ENCODE data around the gene ANKRD33B. TPM values are rescaled to one million over a fixed set of nuclear protein-coding genes. Genes with fewer than 3 reads are reported as not detected.

ANKRD33B gene
- total and polyA plus RNA-seq, 2 of the 8 experiments (the other 6 are each of a cell fraction or from before 2014, with no cell fraction given) = 6.9 to 20.6 TPM

GRCh38 chr5:10552183-10553143, 11.4 kb upstream of the ANKRD33B start:
- Histone ChIP-seq H3K27me3 (replicated peaks in 1 of 4; ENCODE audit: control insufficient read depth in 3 of 4, extremely low read depth in 1 of 4, insufficient read depth in 3 of 4, low read length in 3 of 4) (no peaks in the 10 kb centered on the region; a peak in 1 of 7 replicates), H3K9ac (replicated peaks in 1 of 4; ENCODE audit: extremely low read depth in 1 of 4, low read depth in 3 of 4, low read length in 3 of 4) (no peak overlapping the region), H3K27ac (ENCODE audit: low read depth, low read length) (peak overlapping the region; percentile 58; the same call in 1 of the 2 replicates), H4K20me1 (replicated peaks in 1 of 2; ENCODE audit: control insufficient read depth in 1 of 2, insufficient read depth in 2 of 2, low read length in 2 of 2) (peaks cover 0 to 2% of the 10 kb centered on the region in 2 experiments), H2BK12ac (ENCODE audit: low read depth, low read length) (peak overlapping the region; percentile 98), H3K56ac (replicated peaks; ENCODE audit: insufficient read length, low read depth, low read length) (no peak overlapping the region), H2AFZ (ENCODE audit: low read length) (no peak overlapping the region), H3K18ac (ENCODE audit: extremely low read depth, low read length) (peak overlapping the region; percentile 94), H3K4me3 (ENCODE audit: extremely low read depth in 1 of 4, insufficient read depth in 2 of 4, low read depth in 3 of 4, low read length in 4 of 4) (no peak overlapping the region), H3K36me3 (ENCODE audit: control insufficient read depth in 2 of 4, insufficient read depth in 4 of 4, low read length in 3 of 4) (no peaks in the 10 kb centered on the region), H3K23me2 (ENCODE audit: low read depth, low read length) (no peaks in the 10 kb centered on the region; the same call in 1 of the 2 replicates), H3K79me1 (ENCODE audit: low read depth, low read length) (no peaks in the 10 kb centered on the region), H3K14ac (ENCODE audit: insufficient read length) (no peak overlapping the region), H2BK120ac (replicated peaks; ENCODE audit: low read depth, low read length) (peak overlapping the region; percentile 92), H2AK5ac (ENCODE audit: low read depth, low read length) (peak overlapping the region; percentile 99), H4K8ac (ENCODE audit: extremely low read depth, insufficient read depth, low read length) (peak overlapping the region; percentile 47; the same call in 1 of the 2 replicates), H3K23ac (ENCODE audit: insufficient read length) (no peak overlapping the region), H3K4me2 (ENCODE audit: insufficient read depth in 1 of 2, low read depth in 2 of 2, low read length in 2 of 2) (peak overlapping the region in 1 of 2 experiments; percentile 50; a peak in 1 of 4 replicates), H4K91ac (replicated peaks; ENCODE audit: insufficient read length, low read length) (peak overlapping the region; percentile 97), H3K79me2 (ENCODE audit: control insufficient read depth in 1 of 2, insufficient read depth in 2 of 2, low read length in 2 of 2) (no peaks in the 10 kb centered on the region), H4K5ac (ENCODE audit: insufficient read length, low read depth, low read length) (peak overlapping the region; percentile 8), H2BK20ac (ENCODE audit: low read length) (peak overlapping the region; percentile 96), H3K4ac (replicated peaks; ENCODE audit: insufficient read length, low read depth, low read length) (peak overlapping the region; percentile 3), H2BK15ac (ENCODE audit: low read length) (peak overlapping the region; percentile 63; the same call in 1 of the 2 replicates), H2BK5ac (ENCODE audit: low read depth, low read length) (peak overlapping the region; percentile 76), H3K9me3 (ENCODE audit: insufficient read depth in 2 of 2, low read depth in 1 of 2, low read length in 1 of 2) (peaks cover 6 to 8% of the 10 kb centered on the region in 2 experiments; a peak in 2 of 4 replicates), H3K4me1 (replicated peaks in 1 of 4; ENCODE audit: control insufficient read depth in 3 of 4, insufficient read depth in 4 of 4, low read length in 3 of 4) (peaks cover 9 to 28% (median 11%) of the 10 kb centered on the region in 4 experiments)
- POLR2A ChIA-PET (ENCODE audit: partially characterized antibody) = interaction anchor here (1.0 to 2.3 kb wide), 6 partner anchors 7 to 199 kb away, joined by 3 to 10 read pairs (median 4); partner anchors contain the start of gene MARCHF6
- 80% methylated on average over 13 of the region's 14 CpGs; no CpG with 5 or more reads in 1 of the 2 experiments for WGBS, 2 experiments (ENCODE audit: extremely low coverage in 1 of 2, insufficient coverage in 1 of 2, insufficient read length in 1 of 2, insufficient replicate concordance in 2 of 2, low coverage in 1 of 2, low lambda C conversion rate in 2 of 2, missing lambda C conversion rate in 1 of 2)
- FAIRE-seq (no peak), DNase-seq (ENCODE audit: low read depth in 1 of 2, low spot score in 2 of 2) (no peak)
- TF ChIP-seq CREB1 (IDR thresholded peaks at IDR 0.05) (no peak), EGR1 (IDR thresholded peaks at IDR 0.05; ENCODE audit: borderline replicate concordance, low read depth, low read length) (no peak), KDM4A (IDR thresholded peaks at IDR 0.05; ENCODE audit: low read depth, low read length, severe bottlenecking) (no peak), TAF1 (IDR thresholded peaks at IDR 0.05; ENCODE audit: low read depth, low read length) (no peak), FOSL1 (IDR thresholded peaks at IDR 0.05; ENCODE audit: insufficient read depth, low read depth, low read length) (no peak), RNF2 (IDR thresholded peaks at IDR 0.05; ENCODE audit: borderline replicate concordance, low read depth, low read length, missing control alignments, poor library complexity, severe bottlenecking) (no peak), KDM1A (IDR thresholded peaks at IDR 0.05; ENCODE audit: borderline replicate concordance, low read length) (no peak), SIRT6 (IDR thresholded peaks at IDR 0.05; ENCODE audit: low read length) (no peak), SUZ12 (IDR thresholded peaks at IDR 0.05; ENCODE audit: low read length) (no peak), RBBP5 (IDR thresholded peaks at IDR 0.05; ENCODE audit: borderline replicate concordance, low read depth, low read length) (no peak)
- CTCF ChIA-PET (ENCODE audit: partially characterized antibody) = interaction anchor here (1.2 to 4.0 kb wide), 8 partner anchors 7 to 97 kb away, joined by 3 to 33 read pairs (median 5); no protein-coding TSS in a partner anchor
